Kidney tubule cell (primary cell): ENCODE measurements around the gene PEX16.

Experiments used
- DNase-seq: peaks from one replicate; pipeline ENCODE4 v3.0.0-alpha.2; 2018; ENCODE audit warnings: low spot score

Gene PEX16

DNA sequence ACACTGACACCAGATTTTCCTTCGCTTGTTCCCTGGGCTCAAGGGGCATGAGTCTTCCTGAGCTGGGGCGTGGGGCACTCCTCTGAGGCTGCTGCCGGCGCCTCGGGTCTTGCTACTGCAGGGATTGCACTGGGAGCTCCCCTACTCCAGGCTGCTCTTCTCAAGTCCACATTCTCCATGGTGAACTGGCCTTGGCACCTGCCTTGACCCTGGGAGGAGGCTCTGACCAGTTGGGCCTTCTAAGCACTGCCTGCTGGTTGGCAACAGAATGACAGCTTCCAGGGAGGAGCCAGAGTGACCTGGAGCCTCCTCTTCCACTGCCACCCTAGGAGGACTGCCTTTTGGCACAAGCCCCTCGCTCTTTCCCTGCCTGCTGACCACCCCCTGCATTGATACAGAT, 20.1 kb downstream of the PEX16 start:
- DNase-seq, result no peak

DNA sequence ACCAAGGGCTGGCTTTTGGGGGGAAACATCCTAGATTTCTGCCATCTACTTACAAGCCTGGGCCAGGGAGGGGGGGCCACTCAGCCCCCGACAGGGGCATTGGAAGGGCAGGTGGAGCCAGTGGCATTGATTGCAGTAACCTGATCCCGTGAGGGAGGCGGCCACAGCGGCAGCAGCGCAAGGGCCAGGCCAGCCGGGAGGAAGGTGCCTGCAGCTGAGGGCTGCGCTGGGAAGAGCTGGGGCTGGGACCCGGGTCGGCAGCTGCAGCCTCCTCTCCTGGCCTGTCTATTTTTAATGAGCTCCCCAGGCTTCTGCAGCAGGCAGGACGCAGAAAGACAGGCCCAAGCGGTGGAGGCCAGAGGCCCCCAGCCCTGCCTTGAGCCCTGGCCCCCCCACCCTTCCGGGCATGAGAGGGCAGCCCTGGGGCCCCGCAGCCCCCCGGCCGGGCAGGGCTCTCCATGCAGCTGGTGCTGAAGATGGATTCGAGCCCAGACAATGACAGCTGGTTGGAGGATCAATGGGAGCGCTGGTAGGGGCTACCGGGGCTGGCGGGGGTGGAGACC, 21.2 kb downstream of the PEX16 start:
- DNase-seq, result no peak

DNA sequence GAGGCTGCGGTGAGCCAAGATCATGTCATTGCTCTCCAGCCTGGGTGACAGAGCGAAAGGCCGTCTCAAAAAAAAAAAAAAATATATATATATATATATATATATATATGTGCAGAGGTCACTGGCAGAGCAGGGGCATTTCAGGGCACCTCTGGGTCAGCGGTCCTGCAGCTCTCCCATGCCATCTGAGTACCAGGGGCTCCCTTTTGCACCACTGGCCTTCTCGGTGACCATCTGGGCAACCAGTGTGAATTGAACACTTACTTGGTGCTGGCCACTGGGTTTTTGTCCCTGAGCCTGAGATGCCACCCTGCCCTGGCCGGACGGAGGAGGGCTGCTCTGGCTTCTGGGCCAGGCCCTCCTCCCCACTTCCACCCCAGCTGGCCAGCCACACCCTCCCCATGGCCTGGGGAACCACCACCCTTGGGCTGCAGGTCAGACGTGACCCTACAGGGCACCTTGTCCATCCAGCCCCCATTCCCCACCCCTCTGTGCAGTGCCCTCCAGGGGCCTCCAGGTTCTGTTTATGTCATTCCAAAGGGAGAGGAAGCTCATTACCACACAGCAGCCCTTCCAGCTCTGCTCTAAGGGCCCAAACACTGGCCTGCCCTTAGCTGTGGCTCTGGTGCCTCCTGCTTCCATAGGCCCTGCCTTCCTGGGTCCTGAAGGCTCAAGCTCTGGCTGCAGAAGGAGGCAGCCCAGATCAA, 22.0 kb downstream of the PEX16 start:
- no peak for DNase-seq

DNA sequence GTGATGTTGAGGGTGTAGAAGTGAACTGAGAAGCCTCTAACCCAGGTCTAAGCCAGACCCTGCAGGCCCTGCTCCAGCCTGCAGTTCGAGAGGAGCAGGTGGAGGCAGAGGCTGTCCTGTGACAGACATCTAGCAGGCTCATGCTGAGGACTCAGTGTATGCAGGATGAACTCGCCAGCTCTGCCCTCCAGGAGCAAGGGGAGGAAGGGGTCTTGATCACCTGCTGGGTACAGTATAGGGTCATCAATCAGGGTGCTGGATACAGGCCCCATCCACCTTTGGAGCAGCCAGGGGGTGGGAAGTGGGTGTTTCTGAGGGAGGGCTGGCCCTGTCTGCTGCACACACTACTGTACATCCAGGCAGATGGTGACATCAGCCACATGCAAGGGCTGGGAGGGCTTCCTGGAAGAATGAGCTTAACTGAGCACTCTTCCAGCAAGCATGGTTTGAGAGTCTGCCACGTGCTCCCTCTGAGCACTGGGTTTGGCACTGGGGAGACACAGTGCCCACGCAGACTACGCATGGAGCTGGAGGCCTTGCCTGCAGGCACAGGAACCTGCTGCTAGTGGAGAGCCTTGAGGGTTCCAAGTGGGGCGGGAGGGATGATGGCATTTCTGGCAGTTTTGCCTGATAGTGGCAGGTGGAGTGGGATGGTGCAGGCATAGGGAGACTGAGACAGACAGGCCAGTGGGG, 23.0 kb downstream of the PEX16 start:
- no peak for DNase-seq

DNA sequence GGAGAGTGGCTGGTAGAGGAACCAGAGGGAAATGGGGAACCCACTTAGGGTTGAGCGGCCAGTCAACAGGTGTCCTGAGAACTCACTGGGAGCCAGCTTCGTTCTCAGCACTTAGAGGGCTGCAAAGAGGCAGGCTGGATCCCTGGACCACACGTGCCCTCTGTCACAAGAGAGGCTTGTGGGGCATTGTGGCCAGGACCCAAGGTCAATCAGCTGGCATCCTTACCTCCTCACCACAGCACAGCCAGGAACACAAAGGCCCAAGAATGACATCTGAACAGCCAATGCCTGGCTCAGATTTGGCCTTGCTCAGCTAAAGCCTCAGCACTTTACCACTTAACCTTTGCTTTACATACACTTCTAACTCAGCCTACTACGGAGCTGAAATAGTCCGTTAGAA, 24.8 kb downstream of the PEX16 start:
- no peak for DNase-seq

DNA sequence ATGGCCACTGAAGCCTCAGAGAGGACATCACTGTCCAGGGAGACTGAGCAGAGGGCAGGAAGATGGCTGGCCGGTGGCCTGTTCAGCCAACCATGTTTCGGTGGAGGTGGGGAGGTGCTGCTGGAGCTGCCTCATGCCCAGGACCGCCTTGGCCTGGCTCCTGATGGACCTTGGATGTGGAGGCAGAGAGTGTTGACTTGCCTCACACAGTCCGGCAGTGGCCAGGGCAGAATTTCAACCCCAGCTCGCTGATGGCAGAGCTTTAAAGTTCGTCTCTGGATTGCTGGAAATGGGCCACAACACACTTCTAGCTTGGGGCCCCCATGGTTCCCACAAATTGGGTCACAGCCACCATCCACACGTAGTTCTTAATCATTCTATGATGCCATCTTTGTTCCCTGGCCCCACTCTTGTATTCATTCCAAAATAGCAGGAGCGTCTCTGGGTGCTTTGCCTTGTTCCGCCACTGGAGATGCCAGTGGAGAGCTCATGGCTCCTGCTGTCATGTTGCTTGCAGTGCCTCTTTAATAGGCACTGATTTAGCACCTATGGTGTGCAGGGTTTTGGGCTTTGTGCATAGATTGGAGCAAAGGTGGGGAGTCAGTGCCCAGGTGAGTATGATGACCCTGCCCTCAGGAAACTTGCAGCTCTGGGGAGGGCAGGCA, 26.7 kb downstream of the PEX16 start:
- no peak for DNase-seq

DNA sequence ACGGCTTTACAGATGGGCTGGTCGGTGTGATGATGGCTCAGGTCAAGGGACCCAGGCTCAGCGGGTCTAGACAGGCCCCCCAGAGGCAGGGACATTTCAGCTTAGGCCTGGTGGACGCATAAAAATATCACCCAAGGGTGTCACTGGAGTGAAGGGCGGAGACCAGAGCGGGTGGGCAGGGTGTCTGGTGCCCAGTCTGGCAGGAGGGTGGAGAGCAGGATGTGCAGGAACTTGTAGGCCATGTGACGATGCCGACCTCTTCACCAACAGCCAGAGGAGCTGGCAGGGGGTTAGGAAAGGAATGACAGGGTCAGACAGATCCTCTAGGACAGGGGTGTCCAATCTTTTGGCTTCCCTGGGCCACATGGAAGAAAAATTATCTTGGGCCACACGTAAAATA, 27.7 kb downstream of the PEX16 start:
- DNase-seq, result no peak

DNA sequence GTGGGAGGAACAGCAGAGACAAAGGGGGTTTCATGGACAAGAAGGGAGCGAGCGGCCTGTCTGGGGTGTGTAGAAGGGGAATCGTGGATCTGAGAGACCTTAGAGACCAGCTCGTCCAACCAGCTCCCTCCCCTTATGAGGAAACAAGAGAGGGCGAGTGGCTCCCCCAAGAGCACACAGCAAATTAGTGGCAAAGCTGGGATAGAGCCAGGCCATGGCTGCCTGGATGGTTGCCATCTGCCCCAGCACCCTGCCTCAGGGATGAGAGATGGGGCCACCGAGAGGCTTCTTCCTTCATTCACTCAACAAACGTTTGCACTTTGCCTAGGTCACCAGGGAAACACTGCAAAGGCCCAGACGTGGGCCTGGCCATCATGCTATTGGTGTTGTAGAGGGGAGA, 28.1 kb downstream of the PEX16 start:
- no peak for DNase-seq

DNA sequence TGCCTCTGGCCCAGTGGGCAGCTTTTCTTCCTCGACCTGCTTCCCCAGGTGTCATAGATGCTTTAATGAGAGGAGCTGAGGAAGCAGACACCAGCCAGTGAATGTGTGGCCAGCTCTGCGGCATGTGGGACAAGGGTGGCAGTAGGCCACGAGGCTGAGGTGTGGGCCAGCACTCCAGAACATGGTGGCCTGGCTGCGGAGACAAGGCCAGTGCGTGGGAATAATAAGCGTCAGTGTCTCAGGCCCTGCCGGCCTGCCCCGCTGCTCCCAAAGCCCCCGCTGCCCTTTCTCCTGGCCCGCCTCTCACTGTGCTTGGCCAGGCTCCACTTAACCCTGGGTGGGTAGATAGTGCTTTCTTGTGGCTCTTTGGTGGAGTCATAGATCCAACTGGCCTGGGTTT, 30.1 kb downstream of the PEX16 start:
- DNase-seq, result no peak

DNA sequence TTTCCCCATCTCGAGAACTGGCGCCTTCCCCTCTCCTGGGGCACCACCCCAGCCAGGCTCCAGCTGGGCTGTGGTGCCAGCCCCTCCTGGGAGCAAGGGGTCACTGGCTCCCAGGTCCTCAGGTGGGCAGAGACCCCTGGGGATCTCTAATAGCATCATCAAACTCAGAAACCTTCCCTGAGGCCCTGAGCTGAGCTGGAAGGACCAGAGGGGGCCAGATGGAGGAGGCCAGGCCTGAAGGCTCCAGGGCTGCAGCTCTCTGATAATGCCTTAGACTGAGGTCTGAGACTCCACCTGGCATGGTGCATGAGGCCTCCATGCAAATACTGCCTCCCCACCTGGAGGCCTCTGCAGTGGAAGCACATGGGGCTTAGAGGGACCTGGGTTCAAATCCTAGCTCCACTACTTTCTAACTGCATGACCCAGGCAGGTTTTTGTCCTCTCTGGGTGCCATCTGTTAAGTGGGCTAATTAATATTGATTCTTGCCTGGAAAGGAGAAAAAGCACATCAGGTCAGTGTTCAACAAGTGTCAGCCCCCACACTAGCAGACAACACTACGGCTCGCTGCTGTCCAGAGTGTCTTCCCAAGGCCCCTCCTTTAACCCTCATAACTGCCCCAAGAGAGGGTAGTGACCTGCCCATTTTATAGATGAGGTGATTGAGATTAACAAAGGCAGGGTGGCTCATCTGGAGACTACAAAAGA, 30.7 kb downstream of the PEX16 start:
- no peak for DNase-seq

DNA sequence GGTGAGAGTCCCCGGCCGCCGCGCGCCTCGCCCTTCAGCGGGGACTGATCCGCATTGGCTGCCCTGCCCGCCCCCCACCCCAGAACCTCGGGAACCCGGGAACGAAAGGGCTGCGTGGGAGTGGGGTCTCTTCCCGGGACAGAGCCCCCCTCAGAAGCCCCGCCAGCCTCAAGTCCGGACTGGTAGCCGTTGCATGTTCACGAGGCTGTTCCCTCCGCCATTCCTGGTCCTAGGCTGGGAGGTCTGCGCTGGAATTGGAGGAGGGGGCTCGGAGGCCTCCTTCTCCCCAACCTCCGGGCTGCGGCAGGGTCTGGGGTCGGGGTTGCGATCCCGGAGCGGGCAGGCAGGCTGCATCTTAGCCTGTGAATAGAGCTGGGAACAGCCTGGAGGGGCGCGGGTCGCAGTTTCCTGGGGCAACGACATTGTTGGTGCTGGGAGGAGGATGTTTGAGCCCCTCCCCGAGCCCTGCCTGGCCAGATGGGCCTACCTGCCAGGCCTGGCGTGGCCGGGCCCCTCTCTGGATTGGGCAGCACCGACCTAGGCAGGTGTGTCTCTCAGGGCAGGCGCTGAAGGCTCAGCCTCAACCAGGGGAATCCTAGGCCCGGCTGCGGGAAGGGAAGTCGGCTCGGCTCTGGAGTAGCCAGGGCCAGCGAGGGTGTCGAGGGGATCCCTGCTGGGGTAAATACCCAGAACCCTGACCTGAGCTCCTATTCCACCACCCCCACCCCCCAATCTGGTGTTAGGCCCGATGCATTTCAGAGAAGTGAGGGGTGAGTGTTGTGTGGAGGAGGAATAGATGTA, 31.6 kb downstream of the PEX16 start:
- DNase-seq, result no peak

DNA sequence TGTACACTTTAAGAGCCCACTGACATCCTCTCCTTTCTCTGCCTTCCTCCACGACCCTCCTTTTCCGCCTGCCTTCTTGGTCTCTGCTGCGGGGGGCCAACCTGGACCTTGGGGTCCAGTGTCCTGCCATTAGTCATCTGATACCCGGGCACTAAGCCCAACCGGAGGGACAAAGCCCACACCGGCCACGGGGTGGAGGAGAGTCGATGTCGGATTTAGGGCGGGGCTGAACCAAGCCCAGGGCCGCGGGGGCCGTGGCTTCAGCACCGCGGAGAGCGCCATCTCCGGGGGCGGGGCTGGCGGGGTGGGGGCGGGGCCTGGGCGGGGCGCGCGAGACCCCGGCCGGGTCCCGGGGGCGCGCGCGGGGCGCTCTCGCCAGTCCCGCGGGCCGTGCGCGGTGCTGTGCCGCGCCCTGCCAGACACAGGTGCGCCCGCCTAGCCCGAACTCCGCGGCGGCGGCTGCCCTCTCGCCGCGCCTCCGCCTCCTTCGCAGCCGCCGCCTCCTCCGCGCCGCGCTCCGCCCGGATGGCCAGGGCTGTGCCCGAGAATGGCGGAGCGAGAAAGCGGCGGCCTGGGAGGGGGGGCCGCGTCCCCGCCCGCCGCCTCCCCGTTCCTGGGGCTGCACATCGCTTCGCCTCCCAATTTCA, 32.3 kb downstream of the PEX16 start, which contains the start of gene MAPK8IP1:
MAPK8IP1 (plus strand) TSS at position 378 of the 647 bp plus-strand sequence; CDS start at position 548, 170 bp downstream.
- peak; percentile 42 for DNase-seq

DNA sequence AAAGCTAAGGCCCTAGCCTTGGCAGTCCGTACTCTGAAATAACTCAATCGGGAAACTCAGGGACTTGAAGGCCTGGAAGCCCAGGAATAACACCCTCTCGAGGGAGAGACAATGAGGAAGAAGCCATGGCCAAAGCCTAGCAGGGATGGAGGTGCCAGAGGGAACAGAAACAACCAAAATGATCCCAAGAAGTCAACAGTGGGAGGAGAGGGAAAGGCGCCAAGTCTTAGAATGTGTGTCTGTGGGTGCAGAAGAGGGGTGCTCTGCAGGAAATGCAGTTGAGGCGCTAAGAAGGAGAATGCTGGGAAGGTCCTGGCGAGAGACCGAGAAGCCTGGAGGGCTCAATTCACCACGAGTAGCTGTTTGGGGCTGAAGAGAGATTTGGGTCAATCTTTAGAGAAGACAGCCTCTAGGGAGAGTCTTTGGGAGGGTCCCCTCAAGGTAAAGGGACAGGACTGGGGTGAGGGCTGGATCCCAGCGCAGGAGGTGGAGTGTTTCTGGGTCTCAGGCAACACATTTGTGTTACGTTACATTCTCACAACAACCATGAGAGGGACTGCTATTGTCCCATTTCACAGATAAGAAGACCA, 33.0 kb downstream of the PEX16 start:
- no peak for DNase-seq

DNA sequence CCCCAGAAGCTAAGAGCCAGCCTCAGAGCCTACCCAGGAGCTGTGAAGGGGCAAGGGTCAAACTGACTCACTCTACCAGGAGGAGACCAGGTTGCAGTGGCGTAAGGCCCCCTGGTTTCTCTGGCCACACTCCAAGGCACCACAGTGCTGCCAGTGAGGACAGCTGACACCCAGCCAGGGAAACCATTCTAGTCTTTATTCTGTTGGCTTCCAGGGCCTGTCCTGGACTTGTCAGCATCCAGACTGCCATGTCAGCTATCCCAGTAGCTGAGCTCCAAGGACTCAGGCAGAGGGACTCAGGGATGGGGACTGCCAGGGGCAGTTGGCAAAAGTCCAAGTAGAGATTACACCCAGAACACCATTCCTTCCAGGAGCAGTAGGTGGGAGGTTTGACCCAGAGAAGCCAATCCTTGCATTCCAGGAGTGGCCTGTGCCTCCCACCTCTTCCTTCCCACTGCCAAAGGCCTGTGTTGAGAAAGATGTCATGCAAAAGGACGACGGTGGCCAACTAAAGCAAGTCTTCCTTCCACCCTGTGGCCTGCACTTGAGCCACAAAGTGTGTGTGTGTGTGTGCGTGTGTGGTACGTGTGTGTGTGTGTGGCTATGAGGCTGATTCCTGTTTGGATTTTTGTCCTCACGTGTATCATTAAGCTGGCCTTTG, 35.8 kb downstream of the PEX16 start:
- DNase-seq, result peak; percentile 33

DNA sequence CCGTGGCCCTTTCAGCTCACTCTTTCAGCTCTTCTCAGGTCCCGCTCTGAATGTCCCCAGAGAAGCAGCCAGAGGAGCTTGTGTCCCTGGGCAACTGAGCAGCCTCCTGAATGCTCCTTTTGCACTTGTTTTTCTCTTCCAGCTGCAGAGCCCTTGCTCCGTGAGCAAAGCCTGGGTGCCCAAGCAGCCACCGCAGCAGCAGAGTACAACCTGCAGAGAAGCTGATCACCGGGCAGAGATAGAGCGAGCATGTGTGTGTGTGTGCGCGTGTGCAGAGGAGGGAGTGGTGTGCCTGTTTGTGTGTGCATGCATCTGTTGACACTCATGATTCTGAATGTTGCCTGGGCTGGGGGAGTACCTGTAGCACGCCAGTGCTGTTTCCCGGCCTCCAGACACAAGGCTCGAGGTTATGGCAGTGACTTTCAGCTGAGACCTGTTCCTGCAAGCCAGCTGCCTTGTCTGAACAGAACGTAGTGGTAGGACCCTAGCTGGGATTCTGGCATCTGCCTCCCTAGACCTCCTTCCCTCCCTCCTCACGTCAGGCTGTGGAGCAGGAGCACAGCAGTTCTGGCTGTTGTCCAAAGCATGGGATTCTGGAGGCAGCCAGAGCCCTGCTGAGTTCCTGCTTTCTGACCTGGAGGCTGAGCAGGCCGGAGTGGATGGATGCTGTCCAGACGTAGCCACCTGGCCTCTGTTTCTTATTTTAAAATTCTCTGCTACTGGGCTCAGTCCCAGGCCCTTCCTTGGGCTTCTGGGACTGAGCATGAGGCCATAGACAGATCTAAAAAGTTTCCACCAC, 36.7 kb downstream of the PEX16 start:
- DNase-seq, result no peak

DNA sequence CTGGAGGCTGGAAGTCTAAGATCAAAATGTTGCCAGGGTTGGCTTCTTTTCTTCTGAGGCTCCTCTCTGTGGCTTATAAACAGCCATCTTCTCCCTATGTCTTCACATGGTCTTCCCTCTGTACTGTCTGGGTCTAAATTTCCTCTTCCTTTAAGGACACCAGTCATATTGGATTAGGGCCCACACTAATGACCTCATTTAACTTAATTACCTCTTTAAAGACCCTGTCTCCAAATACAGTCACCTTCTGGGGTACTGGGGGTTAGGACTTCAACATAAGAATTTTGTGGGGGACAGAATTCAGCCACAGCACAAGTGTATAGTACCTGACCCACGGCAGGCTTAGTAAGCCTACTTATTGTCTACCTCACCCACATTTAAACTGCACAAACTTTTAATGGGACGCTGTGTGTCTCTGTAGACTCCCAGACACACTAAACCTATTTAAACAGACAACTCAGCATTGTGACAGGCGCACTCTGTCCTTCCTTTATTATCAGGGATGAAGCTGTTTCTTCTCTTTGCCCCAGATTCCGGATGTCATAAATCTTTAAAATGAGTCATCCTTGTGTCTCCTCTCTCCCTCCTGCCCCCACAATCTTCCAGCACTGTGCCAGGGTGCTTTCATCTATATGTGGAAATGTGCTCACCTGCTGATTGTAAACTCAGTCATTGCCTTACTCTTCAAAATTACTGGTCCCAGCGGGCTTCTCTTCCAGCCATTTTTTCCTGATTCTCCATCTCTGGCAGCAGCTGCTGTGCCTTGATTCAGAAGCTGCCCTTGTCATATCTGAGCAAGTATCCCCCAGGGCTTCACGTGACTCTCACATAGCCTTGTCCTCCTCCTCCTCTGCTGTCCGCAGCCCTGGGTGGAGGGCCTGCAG, 37.6 kb downstream of the PEX16 start:
- DNase-seq, result peak; percentile 42

DNA sequence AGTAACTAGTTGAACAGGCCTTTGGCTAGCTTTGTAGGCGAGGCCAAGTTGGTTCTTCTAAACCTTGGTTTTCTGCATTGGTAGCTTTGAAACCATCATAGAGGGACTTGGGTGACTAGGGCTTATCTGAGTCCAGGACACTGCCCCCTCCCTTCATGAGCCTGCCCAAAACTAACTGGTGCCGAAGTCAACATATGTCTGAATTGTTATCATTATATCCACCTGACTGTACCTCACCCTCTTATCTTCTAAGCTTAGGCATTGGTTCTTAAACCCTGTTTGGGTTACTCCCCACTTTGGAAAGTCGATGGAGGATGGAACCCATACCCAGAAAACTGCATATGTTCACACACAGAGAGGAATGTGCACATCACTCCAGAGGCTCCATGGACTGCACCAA, 39.8 kb downstream of the PEX16 start:
- no peak for DNase-seq

DNA sequence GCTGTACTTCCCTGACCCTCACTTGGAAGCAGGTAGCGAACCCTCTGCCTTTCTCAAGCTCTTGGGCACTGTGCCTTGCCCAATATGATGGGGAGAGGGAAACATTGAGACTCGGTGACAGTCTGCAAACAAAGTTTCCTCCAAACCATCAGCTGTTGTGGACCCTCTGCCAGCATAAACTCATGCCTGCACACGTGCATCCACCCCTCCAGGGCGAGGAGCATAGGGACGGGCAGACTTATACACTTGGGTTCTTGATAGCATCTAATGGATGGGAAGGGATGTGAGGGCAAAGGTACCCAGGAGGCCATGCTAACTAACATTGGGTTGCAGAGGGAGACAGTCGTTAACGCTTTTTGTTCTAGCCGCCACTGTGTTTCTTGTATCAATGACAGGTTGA, 40.5 kb downstream of the PEX16 start:
- DNase-seq, result no peak
